GM12873 (cell line): ENCODE results near the gene CCNF.

Experiments
- TF ChIP-seq, protein P1 (sequence below): IDR thresholded peaks from 2 replicates; pipeline ENCODE4 v1.5.1; 2012; ENCODE audit warnings: low read depth, mild to moderate bottlenecking, moderate library complexity, low read length, control low read depth; ENCODE audit not compliant: insufficient read depth; ENCODE audit errors: missing control alignments

The CCNF gene

DNA sequence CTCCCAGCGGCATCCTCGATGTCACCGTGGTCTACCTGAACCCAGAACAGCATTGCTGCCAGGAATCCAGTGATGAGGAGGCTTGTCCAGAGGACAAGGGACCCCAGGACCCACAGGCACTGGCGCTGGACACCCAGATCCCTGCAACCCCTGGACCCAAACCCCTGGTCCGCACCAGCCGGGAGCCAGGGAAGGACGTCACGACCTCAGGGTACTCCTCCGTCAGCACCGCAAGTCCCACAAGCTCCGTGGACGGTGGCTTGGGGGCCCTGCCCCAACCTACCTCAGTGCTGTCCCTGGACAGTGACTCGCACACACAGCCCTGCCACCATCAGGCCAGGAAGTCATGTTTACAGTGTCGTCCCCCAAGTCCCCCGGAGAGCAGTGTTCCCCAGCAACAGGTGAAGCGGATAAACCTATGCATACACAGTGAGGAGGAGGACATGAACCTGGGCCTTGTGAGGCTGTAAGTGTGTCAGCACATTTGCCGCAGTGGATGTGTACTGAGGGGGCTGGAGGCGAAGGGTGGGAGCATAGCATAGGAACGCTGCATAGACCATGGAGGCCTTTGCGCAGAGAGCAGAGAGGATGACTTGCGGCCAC is 27.4 kb downstream of the CCNF start:
- TF ChIP-seq, protein P1, sequence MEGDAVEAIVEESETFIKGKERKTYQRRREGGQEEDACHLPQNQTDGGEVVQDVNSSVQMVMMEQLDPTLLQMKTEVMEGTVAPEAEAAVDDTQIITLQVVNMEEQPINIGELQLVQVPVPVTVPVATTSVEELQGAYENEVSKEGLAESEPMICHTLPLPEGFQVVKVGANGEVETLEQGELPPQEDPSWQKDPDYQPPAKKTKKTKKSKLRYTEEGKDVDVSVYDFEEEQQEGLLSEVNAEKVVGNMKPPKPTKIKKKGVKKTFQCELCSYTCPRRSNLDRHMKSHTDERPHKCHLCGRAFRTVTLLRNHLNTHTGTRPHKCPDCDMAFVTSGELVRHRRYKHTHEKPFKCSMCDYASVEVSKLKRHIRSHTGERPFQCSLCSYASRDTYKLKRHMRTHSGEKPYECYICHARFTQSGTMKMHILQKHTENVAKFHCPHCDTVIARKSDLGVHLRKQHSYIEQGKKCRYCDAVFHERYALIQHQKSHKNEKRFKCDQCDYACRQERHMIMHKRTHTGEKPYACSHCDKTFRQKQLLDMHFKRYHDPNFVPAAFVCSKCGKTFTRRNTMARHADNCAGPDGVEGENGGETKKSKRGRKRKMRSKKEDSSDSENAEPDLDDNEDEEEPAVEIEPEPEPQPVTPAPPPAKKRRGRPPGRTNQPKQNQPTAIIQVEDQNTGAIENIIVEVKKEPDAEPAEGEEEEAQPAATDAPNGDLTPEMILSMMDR = no peak

DNA sequence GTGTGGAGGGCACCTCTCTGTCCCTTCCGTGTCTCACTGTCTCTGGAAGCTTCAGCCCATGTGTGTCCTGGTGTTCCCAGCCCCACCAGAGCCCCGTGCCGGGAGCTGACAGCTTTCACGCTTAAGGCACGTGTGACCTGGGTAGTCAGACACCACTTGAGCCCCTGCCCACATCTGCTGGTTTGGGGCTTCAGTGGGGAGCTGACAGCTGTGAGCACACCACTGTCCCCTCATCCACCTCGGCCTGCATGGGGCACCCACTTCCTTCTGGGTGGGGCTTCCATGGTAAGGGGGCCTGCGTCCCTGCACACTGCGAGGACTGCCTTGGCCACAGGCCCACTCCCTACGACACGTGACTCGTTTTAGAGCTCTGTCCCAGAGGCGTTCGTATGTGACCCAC is 28.0 kb downstream of the CCNF start:
- TF ChIP-seq, protein P1 = no peak

DNA sequence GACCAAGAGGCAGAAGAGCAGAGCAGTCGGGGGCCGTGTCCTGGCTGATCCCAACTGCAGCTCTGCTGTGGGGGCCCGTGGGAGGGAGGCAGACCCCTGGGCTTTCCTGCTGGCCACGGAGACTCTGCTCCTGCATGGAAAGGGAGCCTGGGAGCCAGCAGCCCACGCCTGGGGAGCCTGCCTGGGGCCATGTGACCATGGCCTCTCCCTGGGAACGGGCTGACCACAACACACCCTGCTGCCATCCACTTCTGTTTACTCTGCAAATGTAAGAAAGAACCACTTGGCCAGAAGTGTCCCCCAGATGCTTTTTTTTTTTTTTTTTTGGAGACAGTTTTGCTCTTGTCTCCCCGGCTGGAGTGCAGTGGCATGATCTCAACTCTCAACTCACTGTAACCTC is 28.7 kb downstream of the CCNF start:
- TF ChIP-seq, protein P1 = no peak

DNA sequence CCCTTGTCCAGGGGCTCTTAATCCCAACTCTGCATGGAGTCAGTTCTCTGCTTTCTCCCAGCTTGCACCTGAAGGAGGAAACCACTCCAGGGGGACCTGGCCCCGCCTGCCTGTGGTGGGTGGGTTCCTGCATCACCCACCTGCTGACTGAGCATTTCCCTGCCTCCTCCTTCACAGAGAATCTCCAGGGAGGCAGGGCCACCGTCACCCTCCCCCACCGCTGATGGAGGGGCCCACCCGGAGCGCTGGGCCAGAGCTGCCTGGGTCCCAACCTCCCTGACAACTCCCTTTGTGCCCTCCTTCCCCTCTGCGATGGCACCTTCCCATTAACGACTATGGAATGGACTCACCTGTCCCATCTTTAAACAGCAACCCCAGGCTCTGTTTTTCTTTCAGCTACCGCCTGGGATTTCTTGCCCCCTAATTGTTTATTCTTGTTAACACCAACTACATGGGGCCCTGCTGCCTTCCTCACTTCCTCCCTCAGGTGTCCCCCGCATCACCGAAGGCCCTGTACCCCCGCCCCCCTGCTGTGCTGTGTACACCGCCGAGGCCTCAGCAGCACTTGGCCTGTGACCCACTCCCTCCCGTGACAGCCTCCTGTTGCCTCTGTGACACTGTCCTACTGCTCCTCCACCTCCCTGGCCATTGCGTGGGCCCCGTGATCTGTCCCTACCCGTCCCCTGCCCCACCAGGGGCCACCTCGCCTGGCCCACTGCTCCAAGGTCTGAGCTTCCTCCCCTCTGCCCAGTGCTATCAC is 29.8 kb downstream of the CCNF start:
- TF ChIP-seq, protein P1 = no peak

DNA sequence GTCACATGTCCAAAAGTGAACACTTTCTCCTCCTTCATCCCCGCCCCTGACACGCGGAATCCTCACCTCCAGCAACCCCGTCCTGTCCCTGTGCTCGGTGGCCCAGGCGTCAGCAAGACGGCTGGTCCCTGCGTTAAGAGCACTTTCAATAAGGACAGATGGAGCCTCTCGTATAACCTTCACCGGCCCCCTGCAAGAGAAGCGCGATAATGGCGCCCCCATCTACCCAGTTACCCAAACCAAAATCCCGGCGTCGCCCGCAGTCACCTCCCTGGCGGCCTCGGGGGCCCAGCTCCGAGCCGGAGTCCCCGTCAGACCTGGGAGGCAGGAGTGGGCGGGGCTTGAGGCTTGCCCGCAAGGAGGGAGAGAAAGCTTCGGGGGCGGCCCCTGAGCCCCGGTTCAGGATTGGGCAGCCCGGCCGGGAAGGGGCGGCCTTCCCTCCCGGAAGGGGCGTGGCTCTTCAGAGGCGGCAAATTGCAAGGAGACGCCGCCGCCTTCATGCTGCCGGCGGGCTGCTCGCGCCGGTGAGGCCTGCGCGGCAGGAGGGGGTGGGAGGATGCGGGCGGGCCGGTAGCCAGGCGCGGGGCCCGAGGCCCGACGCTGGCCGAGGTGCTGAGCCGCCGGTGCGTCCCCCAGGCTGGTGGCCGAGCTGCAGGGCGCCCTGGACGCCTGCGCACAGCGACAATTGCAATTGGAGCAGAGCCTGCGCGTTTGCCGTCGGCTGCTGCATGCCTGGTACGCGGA is 30.6 kb downstream of the CCNF start, which contains the start of gene TEDC2:
TEDC2 (plus strand) TSS at position 463 of the 744 bp plus-strand sequence; CDS start at position 499, 36 bp downstream.
- TF ChIP-seq, protein P1 = no peak

DNA sequence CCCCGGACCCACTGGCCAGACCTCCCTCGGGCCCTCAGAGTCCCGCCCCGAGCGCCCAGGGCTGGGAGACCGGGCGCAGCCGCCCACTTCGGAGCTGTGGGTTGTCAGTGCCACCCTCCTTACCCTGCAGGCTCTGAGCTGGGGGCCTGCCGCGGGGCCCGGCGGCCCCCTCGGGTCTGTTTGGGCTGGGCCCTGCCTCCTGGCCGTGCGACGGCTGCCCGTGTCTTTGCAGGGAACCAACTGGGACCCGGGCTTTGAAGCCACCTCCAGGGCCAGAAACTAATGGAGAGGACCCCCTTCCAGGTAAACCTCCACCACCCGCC is 31.1 kb downstream of the CCNF start:
- TF ChIP-seq, protein P1 = no peak

DNA sequence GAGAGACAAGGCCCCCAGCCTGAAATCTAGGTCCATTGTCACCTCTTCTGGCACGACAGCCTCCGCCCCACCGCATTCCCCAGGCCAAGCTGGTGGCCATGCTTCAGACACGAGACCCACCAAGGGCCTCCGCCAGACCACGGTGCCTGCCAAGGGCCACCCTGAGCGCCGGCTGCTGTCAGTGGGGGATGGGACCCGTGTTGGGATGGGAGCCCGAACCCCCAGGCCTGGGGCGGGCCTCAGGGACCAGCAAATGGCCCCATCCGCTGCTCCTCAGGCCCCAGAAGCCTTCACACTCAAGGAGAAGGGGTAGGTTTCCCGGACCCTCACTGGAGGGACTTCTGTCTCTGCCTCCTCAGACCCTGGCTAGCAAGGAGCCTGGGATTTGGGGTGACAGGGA is 31.7 kb downstream of the CCNF start:
- TF ChIP-seq, protein P1 = no peak
